Psoas muscle (tissue), 8 donors: Measurements from ENCODE around the gene PDE1C. TPM values are rescaled to one million over a fixed set of nuclear protein-coding genes. Genes with fewer than 3 reads are reported as not detected.

Source experiments
- ATAC-seq, 4 donors: fragments of 200-7000 bp; cut with Tn5 transposase; one replicate each; pipeline ENCODE4 v1.9.1; 2020; ENCODE audit warnings: moderate library complexity in 3 of 4, mild to moderate bottlenecking in 2 of 4
- DNase-seq, 2 donors: peaks; one replicate each; pipeline ENCODE4 v3.0.0-alpha.2; 2020
- H3K27ac ChIP-seq: fragments of 200-600 bp; one replicate; pipeline ENCODE4 v1.8.0; 2022
- H3K27me3 ChIP-seq, 3 donors: fragments of 200-600 bp in 1 of 3; one replicate each; pipeline versions ENCODE4 v1.6.1 to v1.8.0; 2013 to 2022; ENCODE audit warnings: low read length in 2 of 3, mild to moderate bottlenecking in 2 of 3, moderate library complexity in 1 of 3; ENCODE audit not compliant: insufficient read depth in 3 of 3
- H3K36me3 ChIP-seq, 2 donors: fragments of 200-600 bp in 1 of 2; one replicate each; pipeline versions ENCODE4 v1.6.1 to v1.8.0; 2013 to 2022; ENCODE audit warnings: low read depth in 1 of 2, mild to moderate bottlenecking in 1 of 2, moderate library complexity in 1 of 2; ENCODE audit not compliant: insufficient read depth in 1 of 2
- H3K4me1 ChIP-seq: fragments of 200-600 bp; one replicate; pipeline ENCODE4 v1.8.0; 2022
- H3K4me3 ChIP-seq: fragments of 200-600 bp; one replicate; pipeline ENCODE4 v1.8.0; 2022; ENCODE audit warnings: mild to moderate bottlenecking
- H3K9me3 ChIP-seq: fragments of 200-600 bp; one replicate; pipeline ENCODE4 v1.8.0; 2022
- CTCF ChIP-seq: fragments of 200-600 bp; IDR thresholded peaks from one replicate; pipeline ENCODE4 v1.8.0; 2022; ENCODE audit warnings: antibody characterized with exemption
- WGBS, 3 donors: extraction: QIAGEN DNeasy Blood & Tissue Kit; methylation state at CpG; one replicate each; pipeline versions ENCODE4 v1.1.6 to v1.1.7; 2013; 5-methylcytosine and 5-hydroxymethylcytosine counted together
- intact Hi-C, 2 donors: fragments of 100-400 bp; cut with DNase I; formaldehyde crosslinking; loops; one replicate each; pipeline versions ENCODE4 v1.11.0 to v1.14.2; 2022
- polyA plus RNA-seq, 3 donors: library from polyadenylated mRNA; stranded (reverse); fragments of 200-250 nt; gene quantifications; one replicate each; pipeline ENCODE4 v1.2.3, GENCODE V29; 2013
- total RNA-seq, 4 donors: library from RNA; stranded (reverse); fragmentation: NEBNext Ultra II Directional in 2 of 4; extraction: Animal tissue kit (Norgen Biotek cat#: 25700) in 2 of 4; gene quantifications; one replicate each; pipeline versions ENCODE4 v1.2.1 to v1.2.4, GENCODE V29; 2021 to 2023
- donor health status: healthy with polysubstance abuse.
- donor health status: DM: no; HTN: no; CAD: no; lungs with moderate emphysema.
- donor health status: Bipolar disorder and iron deficiency.
- donor health status: healthy.
- donor health status: DM: yes; HTN: yes; CAD: no.
- donor health status: DM: no; HTN: no; CAD: no.
- donor health status: DM: no; HTN: no; CAD: no.
- donor health status: DM: yes; HTN: yes; CAD: no.

PDE1C gene
- total and polyA plus RNA-seq, 7 donors = 0.20 to 1.9 (median 0.64) TPM

DNA sequence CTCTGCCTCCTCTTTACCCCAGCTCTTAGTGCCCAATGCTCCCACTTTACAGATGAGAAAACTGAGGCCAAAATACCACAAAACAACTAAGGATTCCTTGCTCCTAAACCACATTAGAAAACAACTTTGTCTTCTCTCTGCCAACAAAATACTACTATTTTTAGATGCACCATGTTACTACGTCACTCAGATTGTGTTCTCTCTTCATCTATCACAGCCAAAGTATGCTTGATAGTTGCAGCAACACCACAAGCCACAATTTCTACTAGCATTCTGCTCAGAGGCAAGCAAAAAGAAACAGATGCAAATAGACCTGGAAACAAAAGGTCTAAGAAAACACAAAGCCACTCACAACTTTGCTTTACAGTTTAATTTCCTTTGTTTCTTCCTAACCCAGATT is 3.3 kb upstream of the PDE1C start:
- no peaks in the 10 kb centered on the region for H3K36me3 ChIP-seq
- no peak overlapping the region for H3K27ac ChIP-seq
- H3K27me3 ChIP-seq = peaks cover 0 to 23% (median 4%) of the 10 kb centered on the region in 3 donors
- intact Hi-C loops = no loop called here
- no peak overlapping the region for H3K4me3 ChIP-seq
- 30 to 61% (median 38%) methylated on average over 1 of the region's 1 CpG for WGBS, 3 donors
- DNase-seq (no peak), ATAC-seq (peak in 1 of 4 donors; percentile 54)
- no peaks in the 10 kb centered on the region for H3K4me1 ChIP-seq
- H3K9me3 ChIP-seq = no peaks in the 10 kb centered on the region
- no peak for TF ChIP-seq CTCF

DNA sequence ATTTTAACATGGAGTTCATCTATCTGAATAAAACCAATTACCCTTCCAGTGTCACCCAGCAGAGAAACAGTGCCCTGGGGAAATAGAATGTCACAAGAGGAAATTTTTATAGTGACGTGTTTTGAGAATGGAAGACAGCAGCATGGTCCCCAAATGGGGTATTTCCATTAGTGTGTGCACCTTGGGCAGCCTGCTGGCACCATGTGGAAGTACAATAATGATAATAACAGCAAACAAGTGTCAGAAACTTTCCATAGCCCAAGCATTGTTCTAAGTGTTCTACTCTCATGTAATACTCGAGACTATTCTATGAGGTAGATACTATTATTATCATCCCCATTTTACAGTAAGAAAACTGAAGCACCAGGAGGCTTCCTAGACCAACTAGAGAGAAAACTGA is 2.2 kb upstream of the PDE1C start:
- WGBS, 3 donors = 58 to 73% (median 61%) methylated on average over 2 of the region's 2 CpGs
- intact Hi-C loops = no loop called here
- Histone ChIP-seq H3K4me3 (no peak overlapping the region), H3K36me3 (no peaks in the 10 kb centered on the region), H3K4me1 (no peaks in the 10 kb centered on the region), H3K9me3 (no peaks in the 10 kb centered on the region), H3K27me3 (peaks cover 0 to 23% (median 4%) of the 10 kb centered on the region in 3 donors), H3K27ac (no peak overlapping the region)
- DNase-seq (no peak), ATAC-seq (no peak)
- TF ChIP-seq CTCF = no peak

DNA sequence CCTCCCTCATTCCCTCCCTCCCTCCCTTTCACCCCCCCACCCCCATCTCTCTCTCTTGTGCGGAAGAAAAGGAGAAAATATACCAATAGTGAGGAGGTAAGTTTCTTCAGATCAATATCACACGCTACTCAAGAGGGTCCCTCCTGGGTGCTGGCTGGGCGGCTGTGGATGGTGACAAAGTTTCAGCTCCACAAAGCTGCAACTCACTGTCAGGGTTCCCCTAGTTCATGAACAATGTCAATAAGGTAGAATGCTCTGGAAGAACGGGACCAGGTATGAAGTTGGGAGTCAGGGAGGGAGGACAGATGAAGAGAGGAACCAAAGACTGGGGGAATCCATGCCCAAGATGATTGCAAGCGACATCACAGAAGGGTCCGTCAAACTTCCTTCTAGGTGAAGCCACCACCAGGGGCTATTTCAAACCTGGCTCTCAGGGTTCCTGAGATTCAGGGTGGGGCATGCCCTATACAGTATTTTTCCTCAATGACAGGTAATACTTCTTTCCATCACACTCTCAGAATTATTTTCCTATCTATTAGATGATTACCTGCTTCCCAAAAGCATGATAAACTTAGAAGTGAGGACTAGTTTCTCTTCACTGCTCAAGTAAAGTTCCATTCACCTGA is 1.4 kb upstream of the PDE1C start:
- DNase-seq = no peak
- Histone ChIP-seq H3K36me3 (no peaks in the 10 kb centered on the region), H3K4me1 (no peaks in the 10 kb centered on the region), H3K9me3 (no peaks in the 10 kb centered on the region), H3K27me3 (peaks cover 4 to 23% (median 5%) of the 10 kb centered on the region in 3 donors), H3K27ac (no peak overlapping the region), H3K4me3 (peak overlapping the region; percentile 62)
- TF ChIP-seq CTCF = no peak
- WGBS, 3 donors = 33 to 44% (median 36%) methylated on average over 6 of the region's 6 CpGs
- intact Hi-C loops = no loop called here
- no peak for ATAC-seq

DNA sequence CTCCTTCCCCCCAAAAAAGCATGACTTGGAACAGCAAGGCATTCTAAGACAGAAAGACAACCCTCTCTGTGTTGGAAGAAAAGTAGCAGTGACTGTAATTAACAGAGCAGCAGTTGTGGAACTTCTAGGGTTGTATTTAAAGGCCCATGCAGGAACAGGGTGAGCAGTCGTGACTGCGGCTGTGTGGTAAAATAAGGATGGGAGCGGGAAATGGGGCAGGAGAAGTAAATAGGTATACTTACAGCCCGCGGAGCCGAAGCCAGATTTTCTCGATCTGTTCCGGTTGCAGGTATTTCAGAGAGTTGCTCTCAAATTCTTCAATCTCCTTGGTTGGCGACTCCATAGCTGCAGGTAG is 179 bp downstream of the PDE1C start:
- Histone ChIP-seq H3K4me3 (peak overlapping the region; percentile 62), H3K4me1 (no peaks in the 10 kb centered on the region), H3K9me3 (no peaks in the 10 kb centered on the region), H3K27ac (no peak overlapping the region), H3K27me3 (peaks cover 4 to 23% (median 5%) of the 10 kb centered on the region in 3 donors), H3K36me3 (no peaks in the 10 kb centered on the region)
- intact Hi-C loops = no loop called here
- DNase-seq (no peak), ATAC-seq (peak in 1 of 4 donors; percentile 30)
- no peak for TF ChIP-seq CTCF
- WGBS, 3 donors = 22 to 31% (median 29%) methylated on average over 9 of the region's 9 CpGs

- Histone ChIP-seq H3K9me3 (no peaks in the 10 kb centered on the region), H3K36me3 (no peaks in the 10 kb centered on the region), H3K4me3 (no peak overlapping the region), H3K4me1 (no peaks in the 10 kb centered on the region), H3K27ac (no peak overlapping the region), H3K27me3 (peaks cover 4 to 23% (median 5%) of the 10 kb centered on the region in 3 donors)
- ATAC-seq (peak in 1 of 4 donors; percentile 44), DNase-seq (no peak)
- intact Hi-C loops = no loop called here
- TF ChIP-seq CTCF = no peak
These were observed 1.0 kb downstream of the PDE1C start for GRCh38 chr7:32069116-32069650.
